Stomach (tissue), 4 donors: ENCODE results near the gene GLUL.

Source experiments
- CTCF ChIP-seq, 7 experiments: fragments of 450-650 bp in 4 of 7; fragments of 200-600 bp in 3 of 7; sonication (generic) in 3 of 7; IDR thresholded peaks; one replicate each; pipeline ENCODE4 v1.5.1; 2016 to 2019; ENCODE audit warnings: antibody characterized with exemption in 7 of 7, control low read depth in 2 of 7, mild to moderate bottlenecking in 1 of 7
- EP300 ChIP-seq: sonication (generic); formaldehyde crosslinking; IDR thresholded peaks from one replicate; pipeline ENCODE4 v1.6.1; 2017; ENCODE audit warnings: antibody characterized with exemption
- POLR2A ChIP-seq, 4 donors: fragments of 450-650 bp; IDR thresholded peaks; one replicate each; pipeline ENCODE4 v1.6.1; 2016; ENCODE audit warnings: antibody characterized with exemption in 4 of 4, control low read depth in 2 of 4, mild to moderate bottlenecking in 1 of 4, moderate library complexity in 1 of 4
- POLR2AphosphoS5 ChIP-seq, 3 donors: sonication (generic); formaldehyde crosslinking; IDR thresholded peaks; one replicate each; pipeline ENCODE4 v1.6.1; 2016; ENCODE audit warnings: antibody characterized with exemption in 3 of 3

DNA sequence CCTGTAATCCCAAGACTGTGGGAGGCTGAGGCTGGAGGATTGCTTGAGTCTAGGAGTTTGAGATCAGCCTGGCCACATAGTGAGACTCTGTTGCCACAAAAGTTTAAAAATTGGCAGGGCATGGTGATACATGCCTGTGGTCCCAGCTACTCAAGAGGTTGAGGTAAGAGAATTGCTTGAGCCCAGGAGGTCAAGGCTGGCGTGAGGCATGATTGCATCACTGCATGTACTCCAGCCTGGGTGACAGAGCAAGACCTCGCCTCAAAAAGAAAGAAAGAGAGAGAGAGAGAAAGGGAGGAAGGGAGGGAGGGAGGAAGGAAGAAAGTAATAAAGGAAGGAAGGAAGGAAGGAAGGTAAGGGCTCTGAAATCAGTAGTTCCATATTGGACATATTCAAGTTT is 25.0 kb downstream of the GLUL start:
- TF ChIP-seq POLR2AphosphoS5 (IDR thresholded peaks at IDR 0.05) (no peak), CTCF (IDR thresholded peaks at IDR 0.05) (no peak), POLR2A (IDR thresholded peaks at IDR 0.05) (no peak), EP300 (no peak)
